ENCODE measurements around the gene ACVR1B.

ACVR1B gene

DNA sequence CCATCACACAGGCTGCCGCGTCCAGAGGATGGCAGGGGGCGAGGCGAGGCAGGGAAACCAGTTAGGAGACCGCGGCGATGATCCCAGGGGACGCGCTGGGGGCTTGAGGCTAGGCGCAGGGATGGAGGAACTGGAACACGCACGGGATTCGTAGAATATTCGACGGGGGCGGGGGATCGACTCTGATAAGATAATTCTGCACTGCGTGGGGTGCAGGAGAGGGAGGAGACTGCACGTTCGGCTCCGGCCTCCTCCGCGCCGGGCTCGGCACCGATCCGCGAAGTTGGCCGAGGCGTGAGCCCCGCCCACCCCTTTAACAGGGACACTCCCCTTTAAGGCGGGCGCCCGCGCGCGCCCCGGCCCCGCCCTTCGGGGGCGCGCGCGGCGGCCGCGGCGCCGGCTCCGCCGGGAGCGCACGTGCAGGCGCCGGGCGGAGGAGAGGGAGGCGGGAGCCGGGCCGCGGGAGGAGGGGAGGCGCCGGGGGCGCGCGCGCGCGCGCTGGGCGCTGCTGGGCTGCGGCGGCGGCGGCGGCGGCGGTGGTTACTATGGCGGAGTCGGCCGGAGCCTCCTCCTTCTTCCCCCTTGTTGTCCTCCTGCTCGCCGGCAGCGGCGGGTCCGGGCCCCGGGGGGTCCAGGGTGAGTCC is at the start of gene ACVR1B:
TSS of gene ACVR1B (plus strand) at position 501 of the 644 bp plus-strand sequence. CDS start at position 546, 45 bp downstream.
- H3K9me3 Mint-ChIP-seq: no peaks in the 10 kb centered on the region
- intact Hi-C loops (cut with micrococcal nuclease): no loop called here
- H3K4me1 Mint-ChIP-seq (ENCODE audit: low read depth): peaks cover 44% of the 10 kb centered on the region
- peak within 1 kb of the TSS; percentile 94 for H3K4me3 Mint-ChIP-seq
- H3K27ac Mint-ChIP-seq: peak within 1 kb of the TSS; percentile 81
- H3K27me3 Mint-ChIP-seq: peaks cover 20% of the 10 kb centered on the region
- no peaks in the 10 kb centered on the region for H3K36me3 Mint-ChIP-seq (ENCODE audit: low read depth)

DNA sequence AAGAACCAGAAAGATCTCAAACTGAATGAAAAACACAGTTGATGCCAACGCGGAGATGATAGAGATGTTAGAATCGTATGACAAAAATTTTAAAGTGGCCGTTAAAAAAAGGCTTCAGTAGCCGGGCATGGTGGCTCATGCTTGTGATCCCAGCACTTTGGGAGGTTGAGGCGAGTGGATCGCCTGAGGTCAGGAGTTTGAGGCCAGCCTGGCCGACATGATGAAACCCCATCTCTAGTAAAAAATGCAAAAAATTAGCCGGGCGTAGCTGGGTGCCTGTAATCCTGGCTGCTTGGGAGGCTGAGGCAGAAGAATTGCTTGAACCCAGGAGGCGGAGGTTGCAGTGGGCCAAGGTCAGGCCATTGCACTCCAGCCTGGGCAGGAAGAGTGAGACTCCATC is 49.6 kb upstream of the ACVR1B start:
- Mint-ChIP-seq H3K4me3 (no peak overlapping the region), H3K36me3 (ENCODE audit: low read depth) (no peaks in the 10 kb centered on the region), H3K4me1 (ENCODE audit: low read depth) (peaks cover 61% of the 10 kb centered on the region), H3K27ac (no peak overlapping the region), H3K27me3 (peaks cover 16% of the 10 kb centered on the region), H3K9me3 (no peaks in the 10 kb centered on the region)
- intact Hi-C loops (cut with micrococcal nuclease): no loop called here

DNA sequence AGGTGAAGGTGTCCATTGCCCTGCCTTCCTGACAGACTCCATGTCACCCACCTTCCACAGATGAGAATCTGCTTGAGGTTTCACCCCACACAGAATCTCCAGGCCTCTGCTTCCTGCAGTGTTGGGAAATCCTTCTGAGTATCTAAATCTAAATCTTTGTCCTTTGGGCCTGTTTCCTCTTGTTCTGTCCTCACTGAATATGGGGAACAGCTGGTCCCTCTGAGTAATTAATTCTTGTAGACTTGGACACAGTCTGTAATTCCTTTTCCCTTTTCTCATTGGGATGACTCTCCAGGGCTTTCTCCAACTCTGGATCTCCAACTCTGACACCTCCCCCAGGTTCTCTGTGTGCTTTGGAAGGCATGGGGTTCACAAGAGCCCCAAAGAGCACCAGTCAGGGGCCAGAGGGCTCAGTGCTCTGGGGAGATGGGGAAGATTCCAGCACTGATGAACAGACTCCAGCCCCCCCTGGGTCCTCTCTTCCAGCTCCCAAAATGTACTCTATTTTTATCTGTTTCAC is 46.5 kb upstream of the ACVR1B start:
- Mint-ChIP-seq H3K4me1 (ENCODE audit: low read depth) (peaks cover 46% of the 10 kb centered on the region), H3K4me3 (no peak overlapping the region), H3K36me3 (ENCODE audit: low read depth) (no peaks in the 10 kb centered on the region), H3K27me3 (peaks cover 30% of the 10 kb centered on the region), H3K27ac (peak overlapping the region; percentile 90), H3K9me3 (no peaks in the 10 kb centered on the region)
- intact Hi-C loops (cut with micrococcal nuclease): loop anchor here (2.0 kb wide), 1 partner anchor 18 kb away; no protein-coding TSS in a partner anchor

DNA sequence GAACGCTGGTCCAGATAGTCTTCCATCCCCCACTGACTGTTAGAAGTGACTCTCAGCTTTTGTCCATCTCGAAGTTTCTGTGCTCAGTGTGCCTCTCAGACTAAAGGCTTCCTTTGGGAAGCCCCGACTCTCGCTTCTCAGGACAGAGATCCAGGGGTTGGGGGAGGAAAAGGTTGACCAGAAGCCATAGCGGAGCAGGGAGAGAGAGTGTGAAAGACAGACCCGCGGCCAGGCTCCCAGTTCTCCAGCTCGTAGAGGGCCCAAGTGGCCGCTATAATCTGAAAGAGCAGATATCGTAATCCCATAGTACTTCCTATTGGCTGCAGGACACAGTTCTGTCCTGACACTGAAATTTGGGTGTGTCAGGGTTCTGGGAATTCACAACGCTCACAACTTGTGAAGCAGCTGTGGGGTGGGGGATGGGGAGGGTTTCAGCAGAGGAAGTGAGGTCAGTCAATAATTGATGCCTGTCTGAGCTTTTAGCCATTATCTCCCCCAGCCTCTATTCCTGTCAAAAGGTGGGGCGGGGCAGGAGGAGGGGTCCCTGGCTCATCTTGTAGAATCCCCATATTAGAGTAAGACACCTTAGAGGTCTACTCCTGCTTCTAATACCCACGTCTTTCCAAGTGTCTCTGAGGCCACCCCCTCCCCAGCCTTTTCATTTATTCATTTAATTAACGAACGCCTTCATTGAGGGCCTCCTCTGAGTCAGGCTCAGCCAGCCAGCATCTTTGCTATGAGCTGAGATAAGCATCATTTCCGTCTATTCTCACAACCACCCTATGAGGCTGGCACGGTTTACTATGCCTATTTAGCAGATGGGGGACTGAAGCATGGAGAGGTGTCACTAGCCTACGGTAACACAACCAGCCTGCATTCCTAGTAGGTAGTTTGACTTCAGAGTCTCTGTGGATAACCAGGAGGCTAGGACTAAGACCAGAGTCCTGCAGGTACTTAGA is 45.7 kb upstream of the ACVR1B start:
- Mint-ChIP-seq H3K4me3 (peak overlapping the region; percentile 23), H3K27me3 (peaks cover 33% of the 10 kb centered on the region), H3K27ac (peak overlapping the region; percentile 90), H3K4me1 (ENCODE audit: low read depth) (peaks cover 53% of the 10 kb centered on the region), H3K36me3 (ENCODE audit: low read depth) (no peaks in the 10 kb centered on the region), H3K9me3 (no peaks in the 10 kb centered on the region)
- intact Hi-C loops (cut with micrococcal nuclease): loop anchor here (2.0 kb wide), 1 partner anchor 17 kb away; no protein-coding TSS in a partner anchor

DNA sequence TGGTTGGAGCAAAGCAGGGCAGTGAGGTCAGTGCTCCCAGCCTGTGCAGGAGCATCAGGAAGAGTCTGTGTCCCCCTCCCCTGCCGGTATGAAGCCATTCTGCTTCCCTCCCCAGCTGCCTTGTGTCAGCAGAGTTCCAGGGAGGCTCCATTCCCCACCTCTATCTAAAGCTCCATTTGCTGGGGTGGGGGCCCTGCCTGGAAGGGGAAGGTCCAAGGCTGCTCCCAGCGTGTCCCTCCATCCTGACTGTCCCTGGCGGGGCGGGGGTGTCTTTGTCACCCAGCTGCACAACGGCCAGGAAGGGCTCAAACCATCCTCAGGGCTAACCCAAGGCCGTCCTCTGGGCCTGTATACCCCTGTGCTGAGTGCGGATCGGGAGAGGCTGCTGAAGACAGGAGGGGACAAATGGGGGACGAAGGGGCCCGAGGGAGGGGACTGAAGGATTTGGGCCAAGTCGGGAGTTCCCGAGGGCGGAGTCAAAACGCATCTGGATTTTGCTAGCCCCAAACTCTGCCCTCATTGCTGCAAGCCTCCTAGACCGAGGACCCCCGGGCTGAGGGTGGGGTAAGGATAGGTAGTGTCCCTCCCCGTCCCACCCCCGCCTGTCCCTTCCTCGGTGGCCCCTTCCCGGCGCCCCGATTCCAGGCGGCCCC is 44.9 kb upstream of the ACVR1B start:
- Mint-ChIP-seq H3K4me1 (ENCODE audit: low read depth) (peaks cover 53% of the 10 kb centered on the region), H3K27me3 (peaks cover 35% of the 10 kb centered on the region), H3K9me3 (no peaks in the 10 kb centered on the region), H3K36me3 (ENCODE audit: low read depth) (no peaks in the 10 kb centered on the region), H3K27ac (peak overlapping the region; percentile 90), H3K4me3 (no peak overlapping the region)
- intact Hi-C loops (cut with micrococcal nuclease): no loop called here

DNA sequence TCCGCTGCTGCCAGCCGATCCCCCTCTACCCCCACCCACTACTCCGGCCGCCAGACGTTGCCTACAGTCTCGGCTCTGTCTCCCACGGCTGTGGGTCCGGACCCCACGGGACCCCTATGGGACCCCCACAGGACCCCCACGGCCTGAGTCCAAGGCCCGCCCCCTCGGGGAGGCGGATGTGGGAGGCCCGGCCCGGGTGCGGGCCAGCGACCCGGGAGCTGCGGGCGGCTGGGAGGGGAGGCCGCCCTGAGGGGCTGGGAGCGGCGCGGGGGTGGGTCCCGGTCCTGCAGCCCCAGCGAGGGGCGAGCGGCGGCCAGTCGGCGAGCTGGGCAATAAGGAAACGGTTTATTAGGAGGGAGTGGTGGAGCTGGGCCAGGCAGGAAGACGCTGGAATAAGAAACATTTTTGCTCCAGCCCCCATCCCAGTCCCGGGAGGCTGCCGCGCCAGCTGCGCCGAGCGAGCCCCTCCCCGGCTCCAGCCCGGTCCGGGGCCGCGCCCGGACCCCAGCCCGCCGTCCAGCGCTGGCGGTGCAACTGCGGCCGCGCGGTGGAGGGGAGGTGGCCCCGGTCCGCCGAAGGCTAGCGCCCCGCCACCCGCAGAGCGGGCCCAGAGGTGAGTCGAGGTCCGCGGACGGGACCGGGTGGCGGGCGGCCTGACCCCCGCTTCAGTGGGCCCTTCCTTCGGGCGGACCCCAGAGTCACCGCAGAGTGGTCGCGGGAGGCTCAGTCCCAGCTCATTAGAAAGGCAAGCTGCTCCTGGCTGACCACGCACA is 44.2 kb upstream of the ACVR1B start, which contains the start of gene ACVRL1:
TSS of gene ACVRL1 (plus strand) at position 422 of the 773 bp plus-strand sequence. CDS start 4,971 bp downstream, outside the sequence.
- Mint-ChIP-seq H3K36me3 (ENCODE audit: low read depth) (no peaks in the 10 kb centered on the region), H3K4me3 (peak within 1 kb of the TSS; percentile 58), H3K9me3 (no peaks in the 10 kb centered on the region), H3K27ac (peak within 1 kb of the TSS; percentile 90), H3K4me1 (ENCODE audit: low read depth) (peaks cover 57% of the 10 kb centered on the region), H3K27me3 (peaks cover 34% of the 10 kb centered on the region)
- intact Hi-C loops (cut with micrococcal nuclease): no loop called here

DNA sequence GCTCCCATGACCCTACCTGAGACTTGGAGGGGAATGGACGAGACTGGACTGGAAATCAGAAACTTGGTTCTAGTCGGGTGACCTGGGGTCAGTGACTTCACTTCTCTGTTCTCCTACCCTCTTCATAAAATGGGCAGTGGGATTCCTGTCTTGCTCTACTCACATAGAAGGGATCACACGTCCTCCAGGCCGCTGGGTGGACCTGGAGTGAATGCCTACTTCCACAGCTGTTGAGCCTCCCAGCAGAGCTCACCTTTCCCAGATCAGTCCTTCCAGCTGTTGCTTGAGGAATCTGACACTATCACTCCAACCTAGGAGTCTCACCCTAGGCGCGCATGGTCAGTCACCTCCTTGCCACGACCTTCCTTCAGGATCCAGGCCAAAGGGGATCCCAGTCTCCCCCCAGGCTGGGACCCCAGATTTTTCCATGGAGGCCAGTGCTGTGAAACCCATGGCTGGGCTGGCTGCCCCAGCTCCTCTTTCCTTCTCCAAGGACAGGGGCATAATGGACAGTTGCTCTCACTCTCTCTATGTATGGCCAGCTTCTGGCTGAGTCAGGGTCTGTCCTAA is 43.6 kb upstream of the ACVR1B start:
- H3K4me3 Mint-ChIP-seq: peak overlapping the region; percentile 58

DNA sequence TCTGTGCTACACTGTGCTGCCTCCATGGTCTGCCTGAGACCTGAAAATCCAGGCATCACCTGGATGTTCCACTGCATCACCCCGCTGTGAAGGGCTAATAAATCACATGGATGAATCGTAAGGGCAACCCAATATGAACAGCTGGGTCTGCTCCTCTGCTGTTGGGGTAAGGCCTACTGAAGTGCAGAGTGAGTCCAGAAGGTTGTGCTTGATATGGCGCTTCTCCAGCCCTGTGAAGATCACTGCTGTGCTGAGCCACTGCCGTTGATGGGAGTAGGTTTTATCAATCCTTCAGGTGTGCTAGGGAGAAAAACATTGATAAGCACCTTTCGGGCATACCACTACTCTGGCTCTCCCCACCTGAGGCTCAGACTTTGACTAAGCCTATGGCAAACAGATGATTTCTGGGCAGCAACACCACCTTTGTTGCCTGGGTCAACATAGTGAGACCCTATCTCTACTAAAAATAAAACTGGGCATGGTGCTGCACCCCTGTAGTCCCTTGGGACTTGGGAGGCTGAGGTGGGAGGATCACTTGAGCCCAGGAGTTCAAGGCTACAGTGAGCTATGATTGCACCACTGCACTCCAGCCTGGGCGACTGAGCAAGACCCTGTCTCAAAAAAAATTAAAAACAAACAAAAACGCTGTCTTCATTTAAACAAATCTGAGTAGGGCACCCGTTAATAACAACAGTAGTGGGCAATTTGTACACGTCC is 42.5 kb upstream of the ACVR1B start:
- intact Hi-C loops (cut with micrococcal nuclease): no loop called here
- H3K4me3 Mint-ChIP-seq: no peak overlapping the region
- H3K36me3 Mint-ChIP-seq (ENCODE audit: low read depth): no peaks in the 10 kb centered on the region
- H3K4me1 Mint-ChIP-seq (ENCODE audit: low read depth): peaks cover 75% of the 10 kb centered on the region
- peaks cover 39% of the 10 kb centered on the region for H3K27me3 Mint-ChIP-seq
- no peak overlapping the region for H3K27ac Mint-ChIP-seq
- no peaks in the 10 kb centered on the region for H3K9me3 Mint-ChIP-seq

More for the DNA sequence above, 43.6 kb upstream of the ACVR1B start:
- H3K4me1 Mint-ChIP-seq (ENCODE audit: low read depth): peaks cover 64% of the 10 kb centered on the region
- H3K27me3 Mint-ChIP-seq: peaks cover 34% of the 10 kb centered on the region
- no peaks in the 10 kb centered on the region for H3K36me3 Mint-ChIP-seq (ENCODE audit: low read depth)
- intact Hi-C loops (cut with micrococcal nuclease): no loop called here
- H3K27ac Mint-ChIP-seq: peak overlapping the region; percentile 35
- no peaks in the 10 kb centered on the region for H3K9me3 Mint-ChIP-seq

DNA sequence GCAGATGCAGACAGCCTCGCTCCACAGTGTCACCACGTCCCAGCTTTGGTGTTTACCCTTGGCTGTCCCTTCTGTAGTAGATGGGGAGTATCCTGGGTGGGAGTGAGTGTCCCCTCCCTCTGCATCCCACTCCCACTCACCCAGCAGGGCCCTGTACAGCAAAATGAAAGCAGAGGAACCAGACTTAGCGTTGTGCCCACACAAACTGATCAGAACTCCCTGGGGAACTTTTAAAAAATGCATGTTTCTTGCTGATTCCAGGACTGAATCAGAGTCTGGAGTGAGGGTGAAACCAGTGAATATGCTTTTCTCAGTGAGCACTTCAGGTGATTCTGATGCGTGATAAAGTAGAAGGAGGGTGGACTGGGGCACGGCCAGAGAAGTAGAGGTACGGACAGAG is 41.3 kb upstream of the ACVR1B start:
- peaks cover 74% of the 10 kb centered on the region for H3K4me1 Mint-ChIP-seq (ENCODE audit: low read depth)
- H3K36me3 Mint-ChIP-seq (ENCODE audit: low read depth): peaks cover 3% of the 10 kb centered on the region
- intact Hi-C loops (cut with micrococcal nuclease): no loop called here

DNA sequence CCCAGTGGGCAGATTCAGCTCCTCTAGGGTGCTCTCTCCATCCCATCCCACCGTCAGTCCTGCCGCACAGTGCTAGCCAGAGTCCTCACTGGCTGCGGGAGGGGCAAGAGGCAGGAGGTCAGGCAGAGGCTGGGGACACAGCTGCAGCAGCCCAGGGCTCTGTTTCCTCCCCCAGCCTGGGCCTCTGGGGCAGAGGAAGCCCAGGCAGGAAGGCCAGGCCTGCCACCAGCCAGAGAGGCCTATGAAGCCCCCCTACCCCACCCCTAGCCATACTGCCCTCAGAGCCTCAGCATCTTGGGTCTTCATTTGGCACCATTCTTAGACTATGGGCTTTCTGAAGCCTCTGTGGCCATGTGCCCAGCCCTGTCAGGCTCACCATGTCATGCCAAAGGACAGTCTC is 40.8 kb upstream of the ACVR1B start:
- peaks cover 8% of the 10 kb centered on the region for H3K36me3 Mint-ChIP-seq (ENCODE audit: low read depth)
- intact Hi-C loops (cut with micrococcal nuclease): no loop called here
- peaks cover 71% of the 10 kb centered on the region for H3K4me1 Mint-ChIP-seq (ENCODE audit: low read depth)
- H3K27me3 Mint-ChIP-seq: peaks cover 40% of the 10 kb centered on the region
- peak overlapping the region; percentile 32 for H3K4me3 Mint-ChIP-seq
- peak overlapping the region; percentile 79 for H3K27ac Mint-ChIP-seq
- H3K9me3 Mint-ChIP-seq: no peaks in the 10 kb centered on the region

More for the DNA sequence above, 41.3 kb upstream of the ACVR1B start:
- H3K27ac Mint-ChIP-seq: peak overlapping the region; percentile 79
- H3K4me3 Mint-ChIP-seq: no peak overlapping the region
- no peaks in the 10 kb centered on the region for H3K9me3 Mint-ChIP-seq
- peaks cover 40% of the 10 kb centered on the region for H3K27me3 Mint-ChIP-seq

DNA sequence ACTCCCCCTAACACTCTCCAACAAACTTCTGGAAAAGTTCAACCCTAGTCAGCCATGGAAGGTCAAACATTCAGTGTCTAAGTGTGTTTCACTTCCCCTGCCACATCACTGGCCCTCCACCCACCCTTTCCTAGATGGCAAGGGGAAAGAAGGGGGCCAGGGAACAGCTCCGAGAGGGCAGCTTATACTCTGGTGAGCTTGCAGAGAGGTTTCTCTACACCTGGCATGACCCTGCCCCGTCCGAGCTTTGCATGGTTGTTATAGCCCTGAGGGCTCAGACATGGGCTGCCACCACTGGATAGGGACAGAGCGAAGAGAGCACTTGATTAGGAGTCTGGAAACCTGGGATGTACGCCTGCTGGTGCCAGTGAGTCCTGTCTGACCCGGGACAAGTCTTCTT is 40.2 kb upstream of the ACVR1B start:
- H3K9me3 Mint-ChIP-seq: no peaks in the 10 kb centered on the region
- peak overlapping the region; percentile 79 for H3K27ac Mint-ChIP-seq
- peaks cover 65% of the 10 kb centered on the region for H3K4me1 Mint-ChIP-seq (ENCODE audit: low read depth)
- intact Hi-C loops (cut with micrococcal nuclease): no loop called here
- H3K27me3 Mint-ChIP-seq: peaks cover 38% of the 10 kb centered on the region
- H3K36me3 Mint-ChIP-seq (ENCODE audit: low read depth): peaks cover 12% of the 10 kb centered on the region
- peak overlapping the region; percentile 32 for H3K4me3 Mint-ChIP-seq
